Liver (tissue), 9 donors: ENCODE results near the gene TMEM59. TPM values are rescaled to one million over a fixed set of nuclear protein-coding genes. Genes with fewer than 3 reads are reported as not detected.

Source experiments
- DNase-seq: peaks from one replicate; pipeline ENCODE4 v3.0.0-alpha.2; 2017; ENCODE audit warnings: low spot score
- H3K27ac ChIP-seq, 2 donors: one replicate each; pipeline ENCODE4 v1.7.0; 2013; ENCODE audit warnings: inconsistent platforms in 2 of 2, low read length in 2 of 2, control low read depth in 1 of 2, low read depth in 1 of 2, mild to moderate bottlenecking in 1 of 2
- H3K27me3 ChIP-seq, 4 donors: one replicate each; pipeline versions ENCODE4 v1.6.1 to v1.7.0; 2013; ENCODE audit warnings: low read length in 3 of 4, inconsistent platforms in 1 of 4, mild to moderate bottlenecking in 1 of 4, moderate library complexity in 1 of 4; ENCODE audit not compliant: control insufficient read depth in 4 of 4, insufficient read depth in 4 of 4
- H3K36me3 ChIP-seq, 4 donors: one replicate each; pipeline versions ENCODE4 v1.6.1 to v1.7.0; 2013; ENCODE audit warnings: low read length in 3 of 4, mild to moderate bottlenecking in 3 of 4, low read depth in 1 of 4, moderate library complexity in 1 of 4; ENCODE audit not compliant: control insufficient read depth in 4 of 4, insufficient read depth in 3 of 4
- H3K4me1 ChIP-seq, 4 donors: one replicate each; pipeline versions ENCODE4 v1.6.1 to v1.7.0; 2013; ENCODE audit warnings: low read length in 3 of 4, mild to moderate bottlenecking in 3 of 4, moderate library complexity in 1 of 4; ENCODE audit not compliant: control insufficient read depth in 4 of 4, insufficient read depth in 4 of 4
- H3K4me3 ChIP-seq, 3 donors: one replicate each; pipeline versions ENCODE4 v1.6.1 to v1.7.0; 2013; ENCODE audit warnings: low read length in 3 of 3, control low read depth in 1 of 3, low read depth in 1 of 3, mild to moderate bottlenecking in 1 of 3
- H3K9ac ChIP-seq, 2 donors: one replicate each; pipeline ENCODE4 v1.7.0; 2013; ENCODE audit warnings: low read length in 2 of 2, mild to moderate bottlenecking in 2 of 2, moderate library complexity in 2 of 2, control low read depth in 1 of 2, low read depth in 1 of 2
- H3K9me3 ChIP-seq, 4 donors: one replicate each; pipeline versions ENCODE4 v1.6.1 to v1.7.0; 2013; ENCODE audit warnings: low read length in 3 of 4; ENCODE audit not compliant: control insufficient read depth in 4 of 4
- ATF3 ChIP-seq: IDR thresholded peaks from 2 replicates; pipeline ENCODE4 v1.6.1; 2016; ENCODE audit warnings: antibody characterized with exemption
- EGR1 ChIP-seq, 2 donors: IDR thresholded peaks; 2 replicates each; pipeline ENCODE4 v1.6.1; 2016 to 2018; ENCODE audit warnings: antibody characterized with exemption in 2 of 2, low read depth in 2 of 2
- FOXA1 ChIP-seq: IDR thresholded peaks from 2 replicates; pipeline ENCODE4 v1.6.1; 2016; ENCODE audit warnings: antibody characterized with exemption
- FOXA2 ChIP-seq: IDR thresholded peaks from 2 replicates; pipeline ENCODE4 v1.6.1; 2016; ENCODE audit warnings: antibody characterized with exemption
- GABPA ChIP-seq, 2 donors: IDR thresholded peaks in 1 of 2; conservative IDR thresholded peaks in 1 of 2; 2 replicates each; pipeline ENCODE4 v1.6.1; 2016; ENCODE audit warnings: antibody characterized with exemption in 2 of 2, mild to moderate bottlenecking in 1 of 2, moderate library complexity in 1 of 2
- HNF4A ChIP-seq, 2 donors: conservative IDR thresholded peaks; 2 replicates each; pipeline ENCODE4 v1.6.1; 2016; ENCODE audit warnings: antibody characterized with exemption in 2 of 2, mild to moderate bottlenecking in 2 of 2
- HNF4G ChIP-seq: IDR thresholded peaks from 2 replicates; pipeline ENCODE4 v1.6.1; 2016; ENCODE audit warnings: antibody characterized with exemption
- JUND ChIP-seq, 2 donors: IDR thresholded peaks; 2 replicates each; pipeline ENCODE4 v1.6.1; 2016; ENCODE audit warnings: antibody characterized with exemption in 2 of 2
- MAX ChIP-seq: IDR thresholded peaks from 2 replicates; pipeline ENCODE4 v1.6.1; 2016; ENCODE audit warnings: antibody characterized with exemption
- NR2F2 ChIP-seq: IDR thresholded peaks from 2 replicates; pipeline ENCODE4 v1.6.1; 2016; ENCODE audit warnings: antibody characterized with exemption
- RAD21 ChIP-seq, 2 donors: IDR thresholded peaks; 2 replicates each; pipeline ENCODE4 v1.6.1; 2016; ENCODE audit warnings: antibody characterized with exemption in 2 of 2, mild to moderate bottlenecking in 2 of 2
- REST ChIP-seq: IDR thresholded peaks from 2 replicates; pipeline ENCODE4 v1.6.1; 2016; ENCODE audit warnings: antibody characterized with exemption, mild to moderate bottlenecking
- RXRA ChIP-seq, 2 donors: IDR thresholded peaks; 2 replicates each; pipeline ENCODE4 v1.6.1; 2017 to 2018; ENCODE audit warnings: antibody characterized with exemption in 2 of 2, mild to moderate bottlenecking in 1 of 2
- SP1 ChIP-seq: IDR thresholded peaks from 2 replicates; pipeline ENCODE4 v1.6.1; 2018; ENCODE audit warnings: antibody characterized with exemption, mild to moderate bottlenecking
- TAF1 ChIP-seq: conservative IDR thresholded peaks from 2 replicates; pipeline ENCODE4 v1.6.1; 2016; ENCODE audit warnings: antibody characterized with exemption, mild to moderate bottlenecking
- YY1 ChIP-seq: IDR thresholded peaks from 2 replicates; pipeline ENCODE4 v1.6.1; 2016; ENCODE audit warnings: antibody characterized with exemption, mild to moderate bottlenecking
- ZBTB33 ChIP-seq: IDR thresholded peaks from 2 replicates; pipeline ENCODE4 v1.6.1; 2016; ENCODE audit warnings: antibody characterized with exemption
- WGBS: extraction: QIAGEN DNeasy Blood & Tissue Kit; methylation state at CpG from one replicate; pipeline ENCODE4 v1.1.7; 2013; 5-methylcytosine and 5-hydroxymethylcytosine counted together
- polyA plus RNA-seq, 2 donors: library from polyadenylated mRNA; stranded (reverse) in 1 of 2; unstranded in 1 of 2; fragments of 200-250 nt in 1 of 2; fragments of >200 nt in 1 of 2; fragmentation: Nextera tagmentation in 1 of 2; extraction: Ambion mirVana in 1 of 2; gene quantifications; one replicate each; pipeline versions ENCODE4 v1.2.1 to v1.2.3, GENCODE V29; 2013 to 2015
- total RNA-seq, 2 donors: library from RNA; depleted of rRNA; stranded (reverse); fragments of >200 nt; gene quantifications; one replicate each; pipeline ENCODE4 v1.2.3, GENCODE V29; 2014
- TF ChIP-seq, protein P1 (sequence below): fragments of 150-350 bp; IDR thresholded peaks from 2 replicates; pipeline ENCODE4 v1.5.1; 2017; ENCODE audit warnings: improper control_type of control experiment, low read depth, low read length; ENCODE audit not compliant: missing input control
- donor health status: healthy.
- donor health status: healthy.
- donor health status: healthy.
- donor health status: healthy.
- donor health status: healthy.

Gene TMEM59
- total and polyA plus RNA-seq, 4 donors, result 255 to 436 (median 279) TPM

DNA sequence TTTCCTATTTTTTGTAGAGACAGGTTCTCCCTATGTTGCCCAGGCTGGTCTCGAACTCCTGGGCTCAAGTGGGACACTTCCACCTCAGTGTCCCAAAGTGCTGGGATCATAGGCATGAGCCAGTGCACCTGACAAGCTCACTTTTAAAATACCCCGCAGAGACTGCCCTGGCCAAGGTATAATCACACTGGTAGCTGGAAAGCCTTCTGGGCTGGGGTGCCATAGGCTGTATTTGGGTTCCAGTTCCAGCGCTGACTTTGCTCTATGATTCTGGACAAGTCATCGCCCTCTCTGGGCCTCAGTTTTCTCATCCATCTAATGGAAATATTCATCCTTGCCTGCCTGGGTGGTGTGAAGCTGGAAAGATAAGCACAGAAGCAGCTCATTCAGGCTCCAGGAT is 45.4 kb downstream of the TMEM59 start:
- Histone ChIP-seq H3K27me3 (no peaks in the 10 kb centered on the region), H3K9me3 (no peaks in the 10 kb centered on the region), H3K36me3 (no peaks in the 10 kb centered on the region), H3K9ac (no peak overlapping the region), H3K4me3 (no peak overlapping the region), H3K4me1 (no peaks in the 10 kb centered on the region), H3K27ac (no peak overlapping the region)
- WGBS, result 91% methylated on average over 4 of the region's 4 CpGs
- no peak for DNase-seq
- no peak for TF ChIP-seq MAX
- TF ChIP-seq YY1, result no peak
- no peak for TF ChIP-seq GABPA (IDR thresholded peaks at IDR 0.05 in 1 of 2, conservative IDR thresholded peaks at IDR 0.05 in 1 of 2)
- no peak for TF ChIP-seq ZBTB33
- no peak for TF ChIP-seq ATF3
- TF ChIP-seq FOXA2, result no peak
- no peak for TF ChIP-seq FOXA1
- TF ChIP-seq RXRA (IDR thresholded peaks at IDR 0.05), result no peak
- TF ChIP-seq EGR1 (IDR thresholded peaks at IDR 0.05; ENCODE audit: low read depth in 2 of 2), result no peak
- no peak for TF ChIP-seq RAD21 (IDR thresholded peaks at IDR 0.05)
- TF ChIP-seq TAF1, result no peak
- TF ChIP-seq HNF4A (conservative IDR thresholded peaks at IDR 0.05), result no peak
- TF ChIP-seq REST, result no peak

DNA sequence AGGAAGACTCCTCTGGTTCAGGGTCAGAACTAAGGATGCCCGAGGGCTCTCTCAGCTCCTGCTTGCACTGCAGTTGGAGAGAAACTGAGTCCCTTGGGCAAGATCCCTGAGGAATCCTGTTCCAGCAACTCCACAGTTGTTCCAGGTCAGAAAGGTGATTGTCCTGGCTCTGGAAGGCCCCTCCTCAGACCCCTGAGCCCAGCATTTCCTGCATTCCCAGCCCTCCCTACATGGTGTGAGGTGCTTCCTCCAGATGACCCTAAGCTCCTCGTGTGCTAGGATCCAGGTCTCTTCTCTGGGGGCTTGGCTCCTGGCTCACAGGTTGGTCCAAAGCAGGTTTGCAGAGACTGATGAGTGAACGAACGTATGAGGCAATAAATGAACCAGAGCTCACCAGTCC is 46.5 kb downstream of the TMEM59 start:
- no peak overlapping the region for H3K4me3 ChIP-seq
- H3K9ac ChIP-seq, result no peak overlapping the region
- DNase-seq, result no peak
- no peaks in the 10 kb centered on the region for H3K9me3 ChIP-seq
- 85% methylated on average over 4 of the region's 4 CpGs for WGBS
- no peak overlapping the region for H3K27ac ChIP-seq
- H3K36me3 ChIP-seq, result no peaks in the 10 kb centered on the region
- H3K27me3 ChIP-seq, result no peaks in the 10 kb centered on the region
- no peaks in the 10 kb centered on the region for H3K4me1 ChIP-seq
- TF ChIP-seq TAF1 (no peak), FOXA2 (no peak), FOXA1 (no peak), ATF3 (no peak), RXRA (IDR thresholded peaks at IDR 0.05) (no peak), GABPA (IDR thresholded peaks at IDR 0.05 in 1 of 2, conservative IDR thresholded peaks at IDR 0.05 in 1 of 2) (no peak), REST (no peak), NR2F2 (no peak), SP1 (no peak), YY1 (no peak), HNF4G (no peak), EGR1 (IDR thresholded peaks at IDR 0.05; ENCODE audit: low read depth in 2 of 2) (no peak), HNF4A (conservative IDR thresholded peaks at IDR 0.05) (no peak), JUND (IDR thresholded peaks at IDR 0.05) (no peak), RAD21 (IDR thresholded peaks at IDR 0.05) (no peak), MAX (no peak)
- TF ChIP-seq, protein P1, sequence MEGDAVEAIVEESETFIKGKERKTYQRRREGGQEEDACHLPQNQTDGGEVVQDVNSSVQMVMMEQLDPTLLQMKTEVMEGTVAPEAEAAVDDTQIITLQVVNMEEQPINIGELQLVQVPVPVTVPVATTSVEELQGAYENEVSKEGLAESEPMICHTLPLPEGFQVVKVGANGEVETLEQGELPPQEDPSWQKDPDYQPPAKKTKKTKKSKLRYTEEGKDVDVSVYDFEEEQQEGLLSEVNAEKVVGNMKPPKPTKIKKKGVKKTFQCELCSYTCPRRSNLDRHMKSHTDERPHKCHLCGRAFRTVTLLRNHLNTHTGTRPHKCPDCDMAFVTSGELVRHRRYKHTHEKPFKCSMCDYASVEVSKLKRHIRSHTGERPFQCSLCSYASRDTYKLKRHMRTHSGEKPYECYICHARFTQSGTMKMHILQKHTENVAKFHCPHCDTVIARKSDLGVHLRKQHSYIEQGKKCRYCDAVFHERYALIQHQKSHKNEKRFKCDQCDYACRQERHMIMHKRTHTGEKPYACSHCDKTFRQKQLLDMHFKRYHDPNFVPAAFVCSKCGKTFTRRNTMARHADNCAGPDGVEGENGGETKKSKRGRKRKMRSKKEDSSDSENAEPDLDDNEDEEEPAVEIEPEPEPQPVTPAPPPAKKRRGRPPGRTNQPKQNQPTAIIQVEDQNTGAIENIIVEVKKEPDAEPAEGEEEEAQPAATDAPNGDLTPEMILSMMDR, result no peak
